ENCODE data around the gene LRCH1. TPM values are rescaled to one million over a fixed set of nuclear protein-coding genes. Genes with fewer than 3 reads are reported as not detected.

LRCH1 gene
- total RNA-seq, 1 experiment from 2014 or later = 10.5 TPM

- Histone ChIP-seq H3K27ac (no peak overlapping the region), H3F3A (ENCODE audit: insufficient read depth, low read depth) (no peaks in the 10 kb centered on the region), H4K20me1 (ENCODE audit: insufficient read depth) (peaks cover 3% of the 10 kb centered on the region), H3K4me1 (replicated peaks; ENCODE audit: insufficient read depth) (no peaks in the 10 kb centered on the region), H3K4me3 (no peak overlapping the region), H3K9me2 (ENCODE audit: insufficient read depth) (no peaks in the 10 kb centered on the region; the same call in none of the 2 replicates), H3K4me2 (no peak overlapping the region), H3K79me2 (ENCODE audit: low read depth) (0 out of 2 replicates have a peak, but pooled peaks cover 6% of the 10 kb centered on the region), H3K9me3 (ENCODE audit: insufficient read depth, low read depth) (no peaks in the 10 kb centered on the region), H3K27me3 (ENCODE audit: insufficient read depth, low read depth) (no peaks in the 10 kb centered on the region), H3K36me3 (ENCODE audit: low read depth) (no peaks in the 10 kb centered on the region), H2AFZ (no peak overlapping the region)
- CTCF ChIA-PET = interaction anchor here (0.5 kb wide), 1 partner anchor 10 kb away, joined by 3 read pairs; no protein-coding TSS in a partner anchor
- no TSS peak for BruUV-seq (replicated peaks)
- DNase-seq = no peak
- POLR2A ChIA-PET (ENCODE audit: unreplicated experiment) = no interaction called here
- intact Hi-C loops (cut with micrococcal nuclease; ENCODE audit: unreplicated experiment) = no loop called here
- TF ChIP-seq CTCF (conservative IDR thresholded peaks at IDR 0.05) (no peak), EZH2 (IDR thresholded peaks at IDR 0.05; ENCODE audit: low read depth) (no peak)
Observed at GRCh38 chr13:46641274-46642081, 88.5 kb downstream of the LRCH1 start.

- Histone ChIP-seq H2AFZ (no peak overlapping the region), H3K27ac (no peak overlapping the region), H3K9me3 (ENCODE audit: insufficient read depth, low read depth) (no peaks in the 10 kb centered on the region), H3K4me2 (no peak overlapping the region), H3K4me3 (no peak overlapping the region), H3K27me3 (ENCODE audit: insufficient read depth, low read depth) (no peaks in the 10 kb centered on the region), H4K20me1 (ENCODE audit: insufficient read depth) (peaks cover 3% of the 10 kb centered on the region), H3K36me3 (ENCODE audit: low read depth) (no peaks in the 10 kb centered on the region), H3F3A (ENCODE audit: insufficient read depth, low read depth) (no peaks in the 10 kb centered on the region), H3K79me2 (ENCODE audit: low read depth) (0 out of 2 replicates have a peak, but pooled peaks cover 6% of the 10 kb centered on the region), H3K9me2 (ENCODE audit: insufficient read depth) (no peaks in the 10 kb centered on the region; the same call in none of the 2 replicates), H3K4me1 (replicated peaks; ENCODE audit: insufficient read depth) (no peaks in the 10 kb centered on the region)
- ChIA-PET POLR2A (ENCODE audit: unreplicated experiment) (no interaction called here), CTCF (interaction anchor here (0.5 kb wide), 1 partner anchor 11 kb away, joined by 3 read pairs; no protein-coding TSS in a partner anchor)
- BruUV-seq (replicated peaks) = no TSS peak
- no peak for DNase-seq
- intact Hi-C loops (cut with micrococcal nuclease; ENCODE audit: unreplicated experiment) = no loop called here
- TF ChIP-seq CTCF (conservative IDR thresholded peaks at IDR 0.05) (no peak), EZH2 (IDR thresholded peaks at IDR 0.05; ENCODE audit: low read depth) (no peak)
Observed at GRCh38 chr13:46642254-46642653, 89.3 kb downstream of the LRCH1 start.

GRCh38 chr13:46643165-46643777, 90.3 kb downstream of the LRCH1 start:
- H3K79me2 ChIP-seq (ENCODE audit: low read depth) = peaks cover 6% of the 10 kb centered on the region; the same call in 1 of the 2 replicates
- H3K4me3 ChIP-seq = no peak overlapping the region

More at GRCh38 chr13:46643165-46643777, 90.3 kb downstream of the LRCH1 start:
- ChIA-PET CTCF (no interaction called here), POLR2A (ENCODE audit: unreplicated experiment) (no interaction called here)
- no peak overlapping the region for H3K27ac ChIP-seq
- no peaks in the 10 kb centered on the region for H3K9me3 ChIP-seq (ENCODE audit: insufficient read depth, low read depth)
- no peaks in the 10 kb centered on the region for H3K27me3 ChIP-seq (ENCODE audit: insufficient read depth, low read depth)
- BruUV-seq (replicated peaks) = no TSS peak
- TF ChIP-seq CTCF (conservative IDR thresholded peaks at IDR 0.05) (no peak), EZH2 (IDR thresholded peaks at IDR 0.05; ENCODE audit: low read depth) (no peak)
- no peaks in the 10 kb centered on the region for H3K4me1 ChIP-seq (replicated peaks; ENCODE audit: insufficient read depth)
- intact Hi-C loops (cut with micrococcal nuclease; ENCODE audit: unreplicated experiment) = no loop called here
- no peak for DNase-seq
- no peak overlapping the region for H3K4me2 ChIP-seq
- no peaks in the 10 kb centered on the region for H3F3A ChIP-seq (ENCODE audit: insufficient read depth, low read depth)
- H4K20me1 ChIP-seq (ENCODE audit: insufficient read depth) = peaks cover 3% of the 10 kb centered on the region
- no peaks in the 10 kb centered on the region for H3K36me3 ChIP-seq (ENCODE audit: low read depth)
- no peaks in the 10 kb centered on the region; the same call in none of the 2 replicates for H3K9me2 ChIP-seq (ENCODE audit: insufficient read depth)
- H2AFZ ChIP-seq = no peak overlapping the region

All from PC-9 (cell line).